Dedifferentiated amniotic fluid mesenchymal stem cell (primary cell): ENCODE measurements around the gene MCF2L.

Source experiments
- DNase-seq: peaks from one replicate; pipeline ENCODE4 v3.0.0-alpha.2; 2016; ENCODE audit errors: extremely low spot score

MCF2L gene

DNA sequence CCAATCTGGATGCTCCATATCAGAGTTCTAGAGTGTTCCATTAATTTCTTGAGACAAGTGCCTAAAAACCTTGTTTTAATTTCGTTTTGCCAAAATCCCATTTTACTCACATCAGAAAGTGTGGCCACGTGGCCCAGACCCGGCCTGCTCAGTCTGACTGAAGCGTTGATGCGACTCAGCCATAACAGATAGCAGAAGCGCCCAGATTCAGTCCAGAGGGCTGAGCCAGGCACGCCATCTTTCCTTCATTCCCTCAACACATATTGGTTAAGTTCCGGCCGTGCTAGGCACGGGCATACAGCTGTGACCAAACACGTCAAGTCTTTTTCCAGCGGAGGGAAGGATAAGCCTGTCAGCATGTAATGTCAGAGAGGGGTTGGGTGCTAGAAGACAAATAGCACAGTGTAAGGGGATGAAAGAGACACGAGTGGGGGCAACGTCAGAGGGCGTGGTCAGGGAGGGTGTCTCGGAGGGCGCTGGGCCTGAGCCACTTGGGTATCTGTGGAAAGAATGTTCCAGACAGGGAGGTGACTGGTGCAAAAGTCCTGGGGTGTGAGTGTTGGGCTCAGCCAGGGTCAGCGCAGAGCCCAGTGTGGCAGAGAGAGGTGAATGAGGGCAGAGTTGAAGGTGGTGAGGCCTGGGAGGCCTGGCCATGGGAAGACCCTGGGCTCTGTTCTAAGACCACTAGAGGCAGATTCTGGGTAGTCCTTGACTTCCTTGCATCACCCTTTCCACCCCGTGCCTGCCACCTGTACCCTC, 156.7 kb downstream of the MCF2L start:
- DNase-seq = no peak

DNA sequence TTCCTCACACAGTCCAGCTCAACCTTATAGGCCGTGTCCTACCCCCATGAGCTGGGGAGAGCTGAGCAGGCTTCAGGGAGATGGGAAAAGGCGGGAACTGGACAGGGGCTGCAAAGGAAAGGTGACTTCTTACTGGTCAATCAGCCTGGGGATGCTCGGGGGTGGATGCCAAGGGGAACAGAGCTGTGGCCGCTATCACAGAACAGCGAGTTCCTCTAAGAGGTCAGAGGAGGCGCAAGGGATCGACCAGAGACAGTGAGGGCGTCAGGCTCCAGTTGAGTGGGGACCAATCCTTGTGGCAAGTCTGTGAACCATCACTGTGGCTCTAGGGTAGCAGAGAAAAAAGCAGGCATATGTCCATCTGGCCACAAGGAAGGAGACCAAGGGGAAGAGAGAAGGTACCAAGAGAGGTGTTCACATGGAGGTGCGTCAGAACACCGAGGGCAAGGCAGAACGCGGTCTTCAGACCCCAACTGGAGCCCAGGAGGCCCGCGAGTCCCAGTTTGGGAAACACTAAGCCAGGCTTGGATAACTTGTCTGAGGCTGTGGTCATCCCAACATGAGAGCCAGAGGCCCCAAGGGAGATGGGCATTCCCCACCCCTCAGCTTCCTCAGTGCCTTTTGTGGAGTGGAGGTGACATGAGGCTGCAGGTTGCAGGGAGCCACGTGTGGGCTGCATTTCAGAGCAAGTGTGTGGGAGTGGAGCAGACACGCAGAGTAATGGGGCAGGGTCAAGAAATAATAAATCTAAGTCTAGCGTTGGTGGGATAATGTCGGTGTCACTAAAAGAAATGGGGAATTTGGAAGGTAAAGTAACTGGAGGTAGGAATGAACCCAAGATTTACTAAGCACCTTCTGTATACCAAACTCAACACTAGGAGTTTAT, 157.5 kb downstream of the MCF2L start:
- no peak for DNase-seq

GRCh38 chr13:113129480-113129879, 160.5 kb downstream of the MCF2L start:
- no peak for DNase-seq

- DNase-seq = no peak
Measured at GRCh38 chr13:113129921-113130750, 161.1 kb downstream of the MCF2L start.

DNA sequence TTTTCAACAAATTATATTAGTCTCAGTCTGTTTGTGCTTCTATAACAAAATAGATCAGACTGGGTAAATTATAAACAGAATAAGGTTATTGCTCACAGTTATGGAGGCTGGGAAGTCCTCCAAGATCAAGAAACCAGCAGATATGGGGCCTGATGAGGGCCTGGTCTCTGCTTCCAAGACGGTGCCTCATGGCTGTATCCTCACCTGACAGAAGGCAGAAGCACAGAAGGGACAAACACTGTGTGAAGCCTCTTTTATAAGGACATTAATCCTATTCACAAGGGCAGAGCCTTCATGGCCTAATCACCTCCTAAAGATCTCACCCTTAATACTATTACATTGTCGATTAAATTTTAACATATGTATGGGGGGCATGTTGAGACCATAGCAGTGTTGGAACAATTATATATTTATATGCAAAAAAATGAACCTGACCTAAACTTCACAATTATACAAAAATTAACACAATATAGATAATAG, 166.3 kb downstream of the MCF2L start:
- no peak for DNase-seq

- DNase-seq = no peak
Measured at GRCh38 chr13:113137691-113138298, 168.8 kb downstream of the MCF2L start.

- DNase-seq = no peak
Measured at GRCh38 chr13:113138792-113139551, 170.0 kb downstream of the MCF2L start.

- DNase-seq = no peak
Measured at GRCh38 chr13:113139577-113139976, 170.6 kb downstream of the MCF2L start.

DNA sequence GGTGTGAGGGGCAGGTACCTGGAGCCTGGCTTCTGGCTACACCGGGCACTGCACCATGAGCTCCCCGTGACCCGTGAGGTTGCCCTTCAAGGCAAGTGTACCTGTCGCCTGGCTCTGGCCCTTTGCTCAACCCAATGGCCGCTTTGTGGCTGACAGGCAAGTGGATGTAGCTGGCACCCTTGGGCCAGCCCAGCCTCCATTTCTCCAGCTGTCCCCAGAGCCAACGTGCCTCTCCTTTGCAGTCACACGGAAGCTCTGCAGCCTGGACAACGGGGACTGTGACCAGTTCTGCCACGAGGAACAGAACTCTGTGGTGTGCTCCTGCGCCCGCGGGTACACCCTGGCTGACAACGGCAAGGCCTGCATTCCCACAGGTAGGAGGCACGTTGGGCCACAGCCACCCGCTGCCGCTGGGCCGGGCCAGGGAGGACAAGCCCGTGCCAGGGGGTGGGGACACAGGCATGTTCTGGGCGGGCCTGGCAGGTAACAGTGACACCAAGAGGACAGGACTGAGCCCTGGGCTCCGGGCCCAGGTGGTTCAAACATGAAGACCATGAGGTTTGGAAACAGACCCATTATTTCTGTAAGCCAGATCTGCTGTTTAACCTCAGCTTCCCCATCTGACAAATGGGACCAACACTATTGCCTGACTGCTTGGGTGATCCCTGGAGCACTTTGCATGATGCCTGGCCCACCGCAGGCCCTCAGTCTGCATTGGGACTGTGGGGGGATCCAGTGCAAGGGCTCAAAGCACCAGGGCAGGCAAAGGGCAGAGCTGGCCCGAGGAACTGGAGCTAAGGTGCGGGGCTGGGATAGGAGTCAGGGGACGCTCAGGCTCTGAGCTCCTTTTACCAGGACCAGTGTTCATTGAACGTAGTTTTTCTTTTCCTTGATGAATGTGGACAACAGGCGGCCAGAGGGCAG, 171.9 kb downstream of the MCF2L start:
- DNase-seq = no peak

DNA sequence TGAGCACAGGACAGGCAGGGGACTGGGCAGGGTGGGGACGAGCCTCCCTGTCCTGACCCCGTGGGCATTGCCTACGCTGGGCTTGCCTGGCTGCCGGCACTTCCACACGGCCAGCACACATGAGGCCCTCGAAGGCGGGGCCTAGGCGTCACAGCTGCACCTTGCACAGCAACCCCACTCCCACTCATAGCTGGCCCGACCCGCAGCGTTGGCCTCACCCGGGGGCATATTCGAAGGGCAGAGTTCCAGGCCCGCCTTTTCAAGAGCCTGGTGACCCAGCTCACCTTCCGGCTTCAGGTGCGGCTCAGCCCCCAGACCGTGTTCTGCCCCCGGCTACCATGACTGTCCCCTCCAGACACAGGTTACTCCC, 172.6 kb downstream of the MCF2L start:
- no peak for DNase-seq

- DNase-seq = no peak
Measured at GRCh38 chr13:113142876-113143275, 173.9 kb downstream of the MCF2L start.

DNA sequence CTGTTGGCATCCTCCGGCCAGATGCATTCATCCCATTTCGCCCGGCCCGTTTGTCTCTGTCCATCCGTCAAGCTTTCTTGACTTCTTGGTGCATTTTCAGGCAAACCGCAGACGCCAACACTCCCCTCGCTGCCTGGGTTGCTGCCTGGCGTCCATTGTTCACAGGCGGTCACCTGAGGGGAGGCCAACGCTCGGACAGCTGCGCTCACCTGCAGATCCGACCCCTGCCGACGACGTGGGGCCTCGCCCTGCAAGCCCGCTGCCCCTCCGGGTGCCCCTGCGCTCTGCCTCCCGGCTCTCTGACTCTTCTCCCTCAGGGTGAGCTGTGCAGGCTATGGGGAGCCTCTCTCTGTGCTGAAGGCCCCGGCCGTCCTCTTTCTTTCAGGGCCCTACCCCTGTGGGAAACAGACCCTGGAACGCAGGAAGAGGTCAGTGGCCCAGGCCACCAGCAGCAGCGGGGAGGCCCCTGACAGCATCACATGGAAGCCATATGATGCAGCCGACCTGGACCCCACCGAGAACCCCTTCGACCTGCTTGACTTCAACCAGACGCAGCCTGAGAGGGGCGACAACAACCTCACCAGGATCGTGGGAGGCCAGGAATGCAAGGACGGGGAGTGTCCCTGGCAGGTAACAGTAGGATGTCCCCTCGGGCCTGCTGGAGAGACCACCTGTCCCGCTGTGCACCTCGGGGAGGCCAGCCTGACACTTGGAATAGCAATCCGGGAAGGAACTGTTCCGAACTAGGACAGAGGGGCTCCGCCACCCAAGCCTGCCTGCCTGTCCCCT, 174.6 kb downstream of the MCF2L start:
- DNase-seq = no peak

DNA sequence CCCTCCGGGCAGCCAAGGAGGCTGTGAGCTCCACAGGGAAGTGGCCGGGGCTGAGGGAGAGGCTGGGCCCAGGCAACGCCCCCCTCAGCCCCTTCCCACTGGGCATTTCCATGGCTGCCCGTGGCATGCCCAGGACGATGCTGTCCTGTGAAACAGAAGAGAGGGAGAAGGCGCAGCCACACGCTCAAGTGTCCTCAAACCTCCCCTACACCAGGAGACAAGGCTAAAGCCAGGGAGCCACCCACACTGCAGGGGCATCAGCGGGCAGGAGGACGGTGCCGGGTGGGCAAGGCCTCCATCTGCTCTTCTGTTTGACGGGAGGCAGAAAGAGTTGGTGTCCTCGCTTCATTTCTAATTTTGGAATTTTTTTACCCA, 175.2 kb downstream of the MCF2L start:
- no peak for DNase-seq

DNA sequence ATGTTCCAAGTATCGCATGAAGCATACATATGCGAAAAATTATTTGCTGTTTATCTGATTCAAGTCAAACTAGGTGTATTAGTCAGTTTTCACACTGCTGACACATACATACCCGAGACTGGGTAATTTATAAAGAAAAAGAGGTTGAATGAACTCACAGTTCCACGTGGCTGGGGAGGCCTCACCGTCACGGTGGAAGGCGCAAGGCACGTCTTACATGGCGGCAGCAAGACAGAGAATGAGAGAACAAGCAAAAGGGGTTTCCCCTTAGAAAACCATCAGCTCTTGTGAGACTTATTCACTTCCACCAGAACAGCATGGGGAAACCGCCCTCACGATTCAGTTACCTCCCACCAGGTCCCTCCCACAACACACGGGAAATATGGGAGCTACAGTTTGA, 176.5 kb downstream of the MCF2L start:
- DNase-seq = no peak

GRCh38 chr13:113145911-113146598, 177.0 kb downstream of the MCF2L start:
- no peak for DNase-seq

- no peak for DNase-seq
Measured at GRCh38 chr13:113146750-113147149, 177.7 kb downstream of the MCF2L start.

GRCh38 chr13:113147206-113147605, 178.2 kb downstream of the MCF2L start:
- DNase-seq = no peak

GRCh38 chr13:113148407-113148806, 179.4 kb downstream of the MCF2L start:
- DNase-seq = no peak
